Gastrocnemius medialis (tissue), 4 donors: ENCODE data around the gene AAK1.

Experiments
- CTCF ChIP-seq, 5 experiments: fragments of 450-650 bp in 3 of 5; fragments of 200-600 bp in 2 of 5; sonication (generic) in 2 of 5; IDR thresholded peaks in 4 of 5; conservative IDR thresholded peaks in 1 of 5; 1 replicate in 4 of 5; 2 replicates in 1 of 5; pipeline ENCODE4 v1.5.1; 2016 to 2019; ENCODE audit warnings: antibody characterized with exemption in 5 of 5, mild to moderate bottlenecking in 3 of 5, moderate library complexity in 3 of 5
- POLR2A ChIP-seq, 2 donors: fragments of 450-650 bp; IDR thresholded peaks; one replicate each; pipeline ENCODE4 v1.6.1; 2017; ENCODE audit warnings: antibody characterized with exemption in 2 of 2, mild to moderate bottlenecking in 2 of 2, moderate library complexity in 2 of 2

- no peak for TF ChIP-seq CTCF (IDR thresholded peaks at IDR 0.05 in 4 of 5, conservative IDR thresholded peaks at IDR 0.05 in 1 of 5)
- TF ChIP-seq POLR2A (IDR thresholded peaks at IDR 0.05): no peak
Observed at GRCh38 chr2:69577467-69578197, 65.9 kb downstream of the AAK1 start.
